Measurements from ENCODE around the gene CLEC20A.
A peak's percentile ranks its signal among the peaks of the same experiment; 100 is the strongest.

The CLEC20A gene

DNA sequence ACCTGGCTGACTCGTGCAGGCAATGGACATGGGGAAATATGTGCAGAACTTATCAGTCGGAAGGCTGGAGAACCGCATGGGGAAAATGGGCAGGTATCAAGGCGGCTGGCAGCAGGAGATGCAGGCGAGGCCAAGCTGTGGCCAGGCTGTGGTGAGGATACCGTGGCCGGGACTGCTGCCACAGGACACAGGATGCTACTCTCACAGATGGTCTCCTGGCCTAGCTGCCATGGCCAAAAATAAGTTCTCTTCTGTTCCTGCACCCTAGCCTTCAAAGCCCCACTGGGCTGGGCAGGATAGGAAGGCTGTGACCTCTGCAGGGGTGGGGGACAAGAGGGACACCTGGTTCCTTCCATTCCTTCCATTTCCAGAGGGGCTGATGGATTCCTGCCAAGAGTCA lies 42.5 kb upstream of the CLEC20A start:
- no peak overlapping the region for H3K27ac ChIP-seq
- TF ChIP-seq, protein P1, sequence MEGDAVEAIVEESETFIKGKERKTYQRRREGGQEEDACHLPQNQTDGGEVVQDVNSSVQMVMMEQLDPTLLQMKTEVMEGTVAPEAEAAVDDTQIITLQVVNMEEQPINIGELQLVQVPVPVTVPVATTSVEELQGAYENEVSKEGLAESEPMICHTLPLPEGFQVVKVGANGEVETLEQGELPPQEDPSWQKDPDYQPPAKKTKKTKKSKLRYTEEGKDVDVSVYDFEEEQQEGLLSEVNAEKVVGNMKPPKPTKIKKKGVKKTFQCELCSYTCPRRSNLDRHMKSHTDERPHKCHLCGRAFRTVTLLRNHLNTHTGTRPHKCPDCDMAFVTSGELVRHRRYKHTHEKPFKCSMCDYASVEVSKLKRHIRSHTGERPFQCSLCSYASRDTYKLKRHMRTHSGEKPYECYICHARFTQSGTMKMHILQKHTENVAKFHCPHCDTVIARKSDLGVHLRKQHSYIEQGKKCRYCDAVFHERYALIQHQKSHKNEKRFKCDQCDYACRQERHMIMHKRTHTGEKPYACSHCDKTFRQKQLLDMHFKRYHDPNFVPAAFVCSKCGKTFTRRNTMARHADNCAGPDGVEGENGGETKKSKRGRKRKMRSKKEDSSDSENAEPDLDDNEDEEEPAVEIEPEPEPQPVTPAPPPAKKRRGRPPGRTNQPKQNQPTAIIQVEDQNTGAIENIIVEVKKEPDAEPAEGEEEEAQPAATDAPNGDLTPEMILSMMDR (conservative IDR thresholded peaks at IDR 0.05; ENCODE audit: low read depth, low read length): no peak
- no peaks in the 10 kb centered on the region for H3K27me3 ChIP-seq (ENCODE audit: insufficient read depth, low read depth)
- no peak overlapping the region for H3K9ac ChIP-seq
- peaks cover 13% of the 10 kb centered on the region for H3K4me1 ChIP-seq (ENCODE audit: low read depth, poor library complexity, severe bottlenecking)
- H3K79me2 ChIP-seq (ENCODE audit: insufficient read depth, low read depth): no peaks in the 10 kb centered on the region
- H3K4me2 ChIP-seq: no peak overlapping the region
- H4K20me1 ChIP-seq (ENCODE audit: insufficient read depth): no peaks in the 10 kb centered on the region
- no peak overlapping the region for H2AFZ ChIP-seq (ENCODE audit: low read depth)
- H3K36me3 ChIP-seq (ENCODE audit: insufficient read depth): no peaks in the 10 kb centered on the region
- no peak overlapping the region for H3K4me3 ChIP-seq (IDR thresholded peaks at IDR 0.05; ENCODE audit: insufficient read depth, low read depth, low read length)

DNA sequence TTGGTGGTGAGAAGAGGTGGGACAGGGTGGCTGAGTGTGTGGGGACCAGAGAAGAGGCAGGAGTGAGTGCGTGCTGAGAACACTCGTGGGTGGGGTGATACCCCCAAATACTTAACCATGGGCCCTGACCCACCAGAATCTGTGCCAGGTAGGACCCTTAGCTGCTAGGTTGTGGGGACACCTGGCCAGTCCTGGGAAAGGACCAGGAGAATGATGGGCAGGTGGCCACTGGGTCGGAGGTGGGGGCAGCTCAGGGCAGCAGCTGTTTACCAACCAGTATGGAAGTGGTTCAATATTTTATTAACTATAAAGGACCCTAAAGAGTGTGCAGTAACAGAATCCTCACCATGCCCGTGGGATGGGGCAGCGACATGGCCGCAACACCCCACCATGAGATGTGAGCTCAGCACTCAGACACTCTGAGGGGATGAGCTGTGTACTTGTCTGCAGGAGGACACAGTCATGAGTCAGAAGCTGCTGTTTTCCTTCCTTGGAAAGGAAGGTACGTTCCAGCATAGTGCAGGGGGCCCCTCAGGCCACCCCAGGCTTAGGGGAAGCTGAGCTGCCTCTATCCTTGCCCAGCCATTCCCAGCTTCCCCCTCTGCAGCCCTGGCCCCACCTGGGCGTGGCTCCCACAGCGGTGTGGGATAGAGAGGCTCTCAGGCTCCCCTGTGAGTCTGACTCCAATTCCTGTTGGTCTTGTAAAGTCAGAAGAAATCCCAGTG lies 41.6 kb upstream of the CLEC20A start:
- Histone ChIP-seq H3K4me2 (no peak overlapping the region), H3K9ac (no peak overlapping the region), H3K4me3 (IDR thresholded peaks at IDR 0.05; ENCODE audit: insufficient read depth, low read depth, low read length) (no peak overlapping the region), H3K27ac (no peak overlapping the region), H3K27me3 (ENCODE audit: insufficient read depth, low read depth) (no peaks in the 10 kb centered on the region), H3K79me2 (ENCODE audit: insufficient read depth, low read depth) (no peaks in the 10 kb centered on the region), H3K4me1 (ENCODE audit: low read depth, poor library complexity, severe bottlenecking) (peaks cover 18% of the 10 kb centered on the region), H4K20me1 (ENCODE audit: insufficient read depth) (no peaks in the 10 kb centered on the region), H3K36me3 (ENCODE audit: insufficient read depth) (no peaks in the 10 kb centered on the region), H2AFZ (ENCODE audit: low read depth) (peak overlapping the region; percentile 12; the same call in 1 of the 2 replicates)
- TF ChIP-seq, protein P1 (conservative IDR thresholded peaks at IDR 0.05; ENCODE audit: low read depth, low read length): no peak

DNA sequence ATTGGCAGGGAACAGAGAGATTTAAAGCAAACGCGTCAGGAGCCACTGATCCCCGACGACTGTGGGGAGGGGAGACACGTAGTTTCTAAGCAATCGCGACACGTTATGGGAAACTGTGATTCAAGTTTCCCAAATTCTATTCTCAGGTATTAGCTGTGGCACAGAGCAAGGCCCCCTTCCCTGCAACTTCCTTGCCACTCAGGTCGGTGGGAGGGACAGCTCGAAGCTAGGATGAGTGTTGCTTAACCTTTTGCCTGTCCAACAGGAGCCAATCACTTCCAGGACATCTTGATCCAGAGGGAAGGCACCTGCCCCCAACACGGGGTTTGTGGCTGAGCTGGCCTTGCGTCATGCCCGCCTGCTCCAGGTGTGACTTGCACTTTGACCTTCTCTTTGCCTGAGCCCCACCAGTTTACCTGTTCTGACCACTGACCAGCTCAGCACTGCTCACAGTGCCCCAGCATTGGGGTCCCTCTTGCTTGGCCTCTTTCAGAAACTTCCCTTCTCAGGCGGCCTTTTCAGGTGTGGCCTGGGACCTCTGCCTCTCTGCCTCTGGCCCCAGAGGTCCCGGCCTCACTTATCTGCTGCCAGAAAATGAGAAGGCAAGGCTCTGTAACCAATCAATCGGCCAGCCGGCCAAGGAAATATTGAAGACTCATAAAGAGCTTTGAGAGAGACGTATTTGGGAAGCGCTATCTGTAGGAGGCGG lies 40.8 kb upstream of the CLEC20A start:
- Histone ChIP-seq H3K9ac (no peak overlapping the region), H3K27ac (no peak overlapping the region), H4K20me1 (ENCODE audit: insufficient read depth) (no peaks in the 10 kb centered on the region), H3K27me3 (ENCODE audit: insufficient read depth, low read depth) (no peaks in the 10 kb centered on the region), H3K4me2 (no peak overlapping the region), H3K4me3 (IDR thresholded peaks at IDR 0.05; ENCODE audit: insufficient read depth, low read depth, low read length) (no peak overlapping the region), H2AFZ (ENCODE audit: low read depth) (no peak overlapping the region), H3K4me1 (ENCODE audit: low read depth, poor library complexity, severe bottlenecking) (peaks cover 18% of the 10 kb centered on the region), H3K36me3 (ENCODE audit: insufficient read depth) (no peaks in the 10 kb centered on the region), H3K79me2 (ENCODE audit: insufficient read depth, low read depth) (no peaks in the 10 kb centered on the region)
- TF ChIP-seq, protein P1 (conservative IDR thresholded peaks at IDR 0.05; ENCODE audit: low read depth, low read length): no peak

GRCh38 chr1:178536844-178537371 lies 40.1 kb upstream of the CLEC20A start:
- TF ChIP-seq, protein P1 (conservative IDR thresholded peaks at IDR 0.05; ENCODE audit: low read depth, low read length): no peak
- H3K9ac ChIP-seq: no peak overlapping the region
- H3K4me3 ChIP-seq (IDR thresholded peaks at IDR 0.05; ENCODE audit: insufficient read depth, low read depth, low read length): no peak overlapping the region
- H3K4me2 ChIP-seq: no peak overlapping the region
- peaks cover 22% of the 10 kb centered on the region for H3K4me1 ChIP-seq (ENCODE audit: low read depth, poor library complexity, severe bottlenecking)
- no peak overlapping the region for H3K27ac ChIP-seq
- H3K79me2 ChIP-seq (ENCODE audit: insufficient read depth, low read depth): no peaks in the 10 kb centered on the region
- H4K20me1 ChIP-seq (ENCODE audit: insufficient read depth): no peaks in the 10 kb centered on the region
- no peak overlapping the region for H2AFZ ChIP-seq (ENCODE audit: low read depth)
- H3K36me3 ChIP-seq (ENCODE audit: insufficient read depth): no peaks in the 10 kb centered on the region
- H3K27me3 ChIP-seq (ENCODE audit: insufficient read depth, low read depth): no peaks in the 10 kb centered on the region
